Left ventricle myocardium inferior (tissue), 1 donor: Measurements from ENCODE around the gene CDH4. TPM values are rescaled to one million over a fixed set of nuclear protein-coding genes. Genes with fewer than 3 reads are reported as not detected.

ENCODE experiments used
- DNase-seq: peaks from one replicate; pipeline ENCODE4 v3.0.0-alpha.2; 2020
- H3K27ac ChIP-seq: fragments of 200-600 bp; replicated peaks from 2 replicates; pipeline ENCODE4 v1.8.0; 2021
- H3K27me3 ChIP-seq: fragments of 200-600 bp; 2 replicates; pipeline ENCODE4 v1.8.0; 2021; ENCODE audit warnings: low read depth
- H3K36me3 ChIP-seq: fragments of 200-600 bp; 2 replicates; pipeline ENCODE4 v1.8.0; 2021
- H3K4me1 ChIP-seq: fragments of 200-600 bp; 2 replicates; pipeline ENCODE4 v1.8.0; 2021
- H3K4me3 ChIP-seq: fragments of 200-600 bp; 2 replicates; pipeline ENCODE4 v1.8.0; 2021; ENCODE audit warnings: mild to moderate bottlenecking, moderate library complexity
- H3K9me3 ChIP-seq: fragments of 200-600 bp; replicated peaks from 2 replicates; pipeline ENCODE4 v1.8.0; 2021
- CTCF ChIP-seq: fragments of 200-600 bp; IDR thresholded peaks from 2 replicates; pipeline ENCODE4 v1.8.0; 2021; ENCODE audit warnings: antibody characterized with exemption, mild to moderate bottlenecking, borderline replicate concordance
- intact Hi-C: fragments of 100-400 bp; cut with micrococcal nuclease; formaldehyde crosslinking; loops from one replicate; pipeline ENCODE4 v1.11.0; 2022
- total RNA-seq: library from RNA; stranded (reverse); fragmentation: NEBNext Ultra II Directional; extraction: Animal tissue kit (Norgen Biotek cat#: 25700); gene quantifications from one replicate; pipeline ENCODE4 v1.2.1, GENCODE V29; 2021
- donor health status: DM: no; HTN: yes; CAD: no; lungs with severe emphysema.

Gene CDH4
- total RNA-seq, 1 donor from 2014 or later, result 0.05 TPM

- no peak overlapping the region for H3K4me3 ChIP-seq
- intact Hi-C loops, result no loop called here
- H3K9me3 ChIP-seq, result peaks cover 7% of the 10 kb centered on the region
- no peak for TF ChIP-seq CTCF
- H3K36me3 ChIP-seq, result no peaks in the 10 kb centered on the region
- H3K27me3 ChIP-seq, result peaks cover 77% of the 10 kb centered on the region
- DNase-seq, result no peak
- H3K4me1 ChIP-seq, result no peaks in the 10 kb centered on the region
- H3K27ac ChIP-seq, result no peak overlapping the region
Observed at GRCh38 chr20:61387954-61388348, 135.9 kb downstream of the CDH4 start.

GRCh38 chr20:61389077-61389476 lies 137.0 kb downstream of the CDH4 start:
- Histone ChIP-seq H3K36me3 (no peaks in the 10 kb centered on the region), H3K4me1 (no peaks in the 10 kb centered on the region), H3K9me3 (peaks cover 3% of the 10 kb centered on the region), H3K4me3 (no peak overlapping the region), H3K27ac (no peak overlapping the region), H3K27me3 (peaks cover 82% of the 10 kb centered on the region)
- intact Hi-C loops, result no loop called here
- DNase-seq, result no peak
- TF ChIP-seq CTCF, result no peak

- no peak for TF ChIP-seq CTCF
- no peaks in the 10 kb centered on the region for H3K4me1 ChIP-seq
- intact Hi-C loops, result no loop called here
- no peak overlapping the region for H3K4me3 ChIP-seq
- no peaks in the 10 kb centered on the region for H3K36me3 ChIP-seq
- H3K27me3 ChIP-seq, result peaks cover 70% of the 10 kb centered on the region
- no peak for DNase-seq
- no peaks in the 10 kb centered on the region for H3K9me3 ChIP-seq
- no peak overlapping the region for H3K27ac ChIP-seq
Observed at GRCh38 chr20:61391185-61391584, 139.1 kb downstream of the CDH4 start.

GRCh38 chr20:61391812-61392520 lies 139.9 kb downstream of the CDH4 start:
- no peaks in the 10 kb centered on the region for H3K4me1 ChIP-seq
- DNase-seq, result no peak
- intact Hi-C loops, result no loop called here
- no peak for TF ChIP-seq CTCF
- H3K27ac ChIP-seq, result no peak overlapping the region
- H3K27me3 ChIP-seq, result peaks cover 63% of the 10 kb centered on the region
- no peaks in the 10 kb centered on the region for H3K9me3 ChIP-seq
- no peak overlapping the region for H3K4me3 ChIP-seq
- no peaks in the 10 kb centered on the region for H3K36me3 ChIP-seq

- TF ChIP-seq CTCF, result no peak
- Histone ChIP-seq H3K36me3 (no peaks in the 10 kb centered on the region), H3K9me3 (no peaks in the 10 kb centered on the region), H3K27me3 (peaks cover 40% of the 10 kb centered on the region), H3K4me3 (no peak overlapping the region), H3K4me1 (no peaks in the 10 kb centered on the region), H3K27ac (no peak overlapping the region)
- no peak for DNase-seq
- intact Hi-C loops, result no loop called here
Observed at GRCh38 chr20:61394088-61394799, 142.2 kb downstream of the CDH4 start.
